Panc1 (cell line): ENCODE measurements around the gene FRMD4A.

Experiments
- CTCF ChIP-seq: fragments of 450-650 bp; IDR thresholded peaks from 2 replicates; pipeline ENCODE4 v1.5.1; 2017; ENCODE audit warnings: mild to moderate bottlenecking
- POLR2AphosphoS5 ChIP-seq: IDR thresholded peaks from 2 replicates; pipeline ENCODE4 v1.6.1; 2012; ENCODE audit warnings: mild to moderate bottlenecking, low read depth, low read length, moderate library complexity

GRCh38 chr10:13867822-13868221, 462.9 kb downstream of the FRMD4A start:
- TF ChIP-seq POLR2AphosphoS5 (no peak), CTCF (no peak)
